HG03558 (cell line): ENCODE data around the gene RIMBP3C.
"Not testable (repeated sequence)": the region's sequence is repeated elsewhere in the genome, so short reads cannot be mapped to it uniquely, and the experiment has no call there.

Source experiments
- ATAC-seq: cut with Tn5 transposase; IDR thresholded peaks from one replicate; pipeline ENCODE4 v1.9.1; 2021; ENCODE audit warnings: moderate number of reproducible peaks; ENCODE audit not compliant: unreplicated experiment; ENCODE audit errors: extremely low read depth

The RIMBP3C gene, protein sequence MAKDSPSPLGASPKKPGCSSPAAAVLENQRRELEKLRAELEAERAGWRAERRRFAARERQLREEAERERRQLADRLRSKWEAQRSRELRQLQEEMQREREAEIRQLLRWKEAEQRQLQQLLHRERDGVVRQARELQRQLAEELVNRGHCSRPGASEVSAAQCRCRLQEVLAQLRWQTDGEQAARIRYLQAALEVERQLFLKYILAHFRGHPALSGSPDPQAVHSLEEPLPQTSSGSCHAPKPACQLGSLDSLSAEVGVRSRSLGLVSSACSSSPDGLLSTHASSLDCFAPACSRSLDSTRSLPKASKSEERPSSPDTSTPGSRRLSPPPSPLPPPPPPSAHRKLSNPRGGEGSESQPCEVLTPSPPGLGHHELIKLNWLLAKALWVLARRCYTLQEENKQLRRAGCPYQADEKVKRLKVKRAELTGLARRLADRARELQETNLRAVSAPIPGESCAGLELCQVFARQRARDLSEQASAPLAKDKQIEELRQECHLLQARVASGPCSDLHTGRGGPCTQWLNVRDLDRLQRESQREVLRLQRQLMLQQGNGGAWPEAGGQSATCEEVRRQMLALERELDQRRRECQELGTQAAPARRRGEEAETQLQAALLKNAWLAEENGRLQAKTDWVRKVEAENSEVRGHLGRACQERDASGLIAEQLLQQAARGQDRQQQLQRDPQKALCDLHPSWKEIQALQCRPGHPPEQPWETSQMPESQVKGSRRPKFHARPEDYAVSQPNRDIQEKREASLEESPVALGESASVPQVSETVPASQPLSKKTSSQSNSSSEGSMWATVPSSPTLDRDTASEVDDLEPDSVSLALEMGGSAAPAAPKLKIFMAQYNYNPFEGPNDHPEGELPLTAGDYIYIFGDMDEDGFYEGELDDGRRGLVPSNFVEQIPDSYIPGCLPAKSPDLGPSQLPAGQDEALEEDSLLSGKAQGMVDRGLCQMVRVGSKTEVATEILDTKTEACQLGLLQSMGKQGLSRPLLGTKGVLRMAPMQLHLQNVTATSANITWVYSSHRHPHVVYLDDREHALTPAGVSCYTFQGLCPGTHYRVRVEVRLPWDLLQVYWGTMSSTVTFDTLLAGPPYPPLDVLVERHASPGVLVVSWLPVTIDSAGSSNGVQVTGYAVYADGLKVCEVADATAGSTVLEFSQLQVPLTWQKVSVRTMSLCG (N-terminal part only)

DNA sequence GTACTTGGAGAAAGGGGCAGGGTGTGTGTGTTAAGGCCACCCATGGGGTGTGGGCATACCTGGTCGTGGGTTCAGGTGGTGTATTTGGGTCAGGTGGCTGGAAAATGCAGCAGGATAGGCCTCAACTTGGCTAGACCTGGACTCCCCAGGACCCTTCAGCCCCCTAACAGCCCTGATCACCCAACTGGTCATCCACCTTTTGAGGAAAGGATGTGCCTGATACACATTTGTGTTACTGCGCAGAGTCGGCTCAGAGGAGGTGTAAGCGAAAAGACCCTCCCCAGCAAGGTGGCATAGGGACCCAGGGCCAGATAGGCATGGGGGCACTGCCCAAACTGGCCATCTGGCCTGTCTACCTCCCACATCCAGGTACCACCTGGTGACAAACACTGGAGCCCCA is at the start of gene RIMBP3C:
TSS of gene RIMBP3C (minus strand) at position 101 of the 400 bp plus-strand sequence. CDS start 485 bp downstream, outside the sequence.
- not testable (repeated sequence) for ATAC-seq

DNA sequence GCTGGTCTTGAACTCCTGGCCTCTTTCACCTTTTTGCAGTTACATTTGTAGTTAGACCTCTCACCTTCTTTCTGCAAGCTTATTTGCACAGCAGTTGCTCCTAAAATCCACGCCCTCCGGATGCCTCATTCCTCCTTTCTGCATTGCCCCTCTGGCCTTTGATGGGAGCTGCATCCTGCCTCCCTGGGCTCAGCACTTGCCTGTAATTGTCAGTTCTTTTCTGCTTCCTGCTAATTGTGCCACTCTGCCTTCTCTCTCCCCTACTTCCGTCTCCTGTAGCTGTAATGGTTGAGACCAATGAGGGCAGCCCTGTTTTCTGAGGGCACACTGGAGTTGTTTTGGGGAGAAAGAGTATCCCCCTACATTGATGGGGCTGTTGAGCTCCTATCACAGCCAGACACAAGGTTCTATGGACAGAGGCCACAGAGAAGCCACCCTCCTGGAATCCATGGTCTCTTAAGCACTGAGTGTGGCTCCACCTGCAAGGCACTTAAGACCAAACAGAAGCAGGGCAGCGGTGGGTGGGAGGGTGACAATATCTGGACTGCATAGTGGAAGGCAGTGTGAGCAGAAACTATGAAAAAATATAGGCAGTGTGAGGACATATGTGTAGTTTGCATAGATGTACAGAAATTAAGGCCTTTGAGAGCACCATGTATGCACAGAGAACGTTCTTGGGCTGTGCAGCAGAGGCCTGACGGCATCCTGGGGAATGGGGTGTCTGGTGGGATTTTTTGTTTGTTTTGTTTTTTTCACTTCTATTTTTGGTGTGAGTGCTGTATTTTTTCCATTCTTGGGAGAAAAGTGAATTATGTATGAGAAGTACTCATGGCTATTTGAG is 48.0 kb upstream of the RIMBP3C start:
- ATAC-seq: no peak

DNA sequence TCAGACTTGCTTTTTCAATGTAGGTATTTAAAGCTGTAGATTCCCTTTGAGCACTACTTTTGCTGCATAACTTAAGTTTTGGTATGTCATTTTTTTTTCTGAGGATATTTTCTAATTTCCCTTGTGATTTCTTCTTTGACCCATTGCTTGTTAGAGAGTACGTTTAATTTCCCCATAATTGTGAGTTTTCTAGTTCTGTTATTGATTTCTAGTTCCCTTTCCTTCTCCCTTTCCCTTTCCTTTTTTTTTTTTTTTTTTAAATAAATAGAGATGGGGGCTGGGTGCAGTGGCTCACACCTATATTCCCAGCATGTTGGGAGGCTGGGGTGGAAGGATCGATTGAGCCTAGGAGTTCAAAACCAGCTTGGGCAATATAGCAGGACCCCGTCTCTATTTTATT is 47.0 kb upstream of the RIMBP3C start:
- no peak for ATAC-seq

DNA sequence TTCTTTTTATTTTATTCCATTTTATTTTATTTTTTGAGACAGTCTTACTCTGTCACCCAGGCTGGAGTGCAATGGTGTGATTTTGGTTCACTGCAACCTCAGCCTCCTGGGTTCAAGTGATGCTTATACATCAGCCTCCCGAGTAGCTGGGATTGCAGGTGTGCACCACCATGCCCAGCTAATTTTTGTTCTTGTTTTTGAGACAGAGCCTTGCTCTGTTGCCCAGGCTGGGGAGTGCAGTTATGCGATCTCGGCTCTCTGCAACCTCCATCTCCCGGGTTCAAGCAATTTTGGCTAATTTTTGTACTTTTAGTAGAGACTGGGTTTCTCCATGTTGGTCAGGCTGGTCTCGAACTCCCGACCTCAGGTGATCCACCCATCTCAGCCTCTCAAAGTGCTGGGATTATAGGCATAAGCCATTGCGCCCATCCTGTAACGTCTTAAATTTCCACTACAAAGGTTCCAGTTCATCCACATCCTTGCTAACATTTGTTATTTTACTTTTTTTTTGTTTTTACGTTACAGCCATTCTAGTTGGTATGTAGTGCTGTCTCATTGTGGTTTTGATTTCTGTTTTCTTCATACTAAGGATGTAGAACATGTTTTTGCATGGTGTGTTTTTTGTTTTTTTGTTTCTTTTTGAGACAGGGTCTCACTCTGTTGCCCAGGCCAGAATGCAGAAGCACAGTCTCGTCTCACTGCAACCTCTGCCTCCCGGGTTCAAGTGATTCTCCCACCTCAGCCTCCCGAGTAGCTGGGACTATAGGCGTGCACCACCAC is 45.3 kb upstream of the RIMBP3C start:
- ATAC-seq: not testable (repeated sequence)

DNA sequence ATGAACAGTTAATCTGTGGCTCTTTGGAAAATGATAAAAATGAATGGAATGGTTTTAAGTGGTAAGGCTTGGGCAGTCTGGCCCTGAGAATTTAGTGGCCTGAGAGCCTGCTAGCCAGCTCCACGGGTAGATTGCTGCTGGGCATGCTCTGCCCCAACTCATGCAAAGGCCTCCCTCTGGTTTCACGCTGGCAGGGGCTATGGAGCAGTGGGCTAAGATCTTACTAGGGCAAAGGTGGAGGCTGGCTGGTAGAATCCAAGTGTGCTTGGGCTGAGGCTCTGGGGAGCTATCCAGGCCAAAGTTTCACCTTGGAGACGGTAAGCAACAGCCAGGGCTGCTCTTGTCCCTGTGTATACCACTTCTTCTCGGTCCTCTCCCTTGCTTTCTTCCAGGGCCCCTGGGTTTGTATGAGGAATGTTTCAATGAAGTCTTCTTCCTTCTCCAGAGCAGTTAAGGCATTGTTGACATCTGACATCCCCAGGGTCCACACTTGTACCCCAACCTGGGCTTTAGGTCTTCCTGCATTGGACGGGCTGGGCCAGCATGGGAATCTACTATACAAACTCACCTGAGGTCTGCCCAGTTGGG is 43.7 kb upstream of the RIMBP3C start:
- ATAC-seq: no peak

DNA sequence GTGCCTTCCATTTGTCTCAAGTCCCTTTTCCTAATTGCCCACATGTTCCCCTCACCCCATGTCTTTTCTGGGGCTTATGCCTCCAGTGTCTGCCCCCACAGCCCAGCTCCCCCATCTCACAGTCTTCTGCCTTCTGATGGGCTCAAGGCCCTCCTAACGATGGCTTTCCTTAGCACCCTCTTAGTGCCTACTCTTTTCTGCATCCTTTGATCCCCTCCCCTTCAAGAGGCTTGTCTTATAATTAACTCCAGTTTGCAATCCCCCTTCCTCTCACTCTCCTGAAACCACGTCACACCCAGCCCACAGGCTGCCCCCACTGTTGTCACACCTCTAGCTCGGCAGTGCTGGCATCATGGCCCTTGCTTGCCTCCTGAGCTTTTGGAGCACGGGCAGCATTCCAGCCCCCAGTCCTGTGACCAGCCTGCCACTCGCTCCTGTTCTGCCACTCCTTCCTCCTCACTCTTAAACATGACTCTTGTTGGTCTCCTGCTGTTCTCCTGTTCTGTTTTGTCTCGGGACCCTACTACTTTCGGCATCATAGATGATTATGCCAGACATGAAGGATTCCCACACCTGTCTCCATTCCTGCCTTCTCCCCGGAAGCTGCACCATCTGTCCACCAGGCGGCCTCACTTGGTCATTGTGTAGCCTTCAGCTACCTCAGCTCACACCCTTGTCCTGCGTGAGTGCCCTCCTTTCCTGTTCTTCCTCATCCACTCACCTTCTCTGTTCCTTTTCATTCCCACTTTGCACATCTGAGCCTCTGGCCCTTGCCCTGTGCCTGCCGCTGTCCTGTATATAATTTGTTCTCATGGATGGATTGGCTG is 42.4 kb upstream of the RIMBP3C start:
- ATAC-seq: no peak

DNA sequence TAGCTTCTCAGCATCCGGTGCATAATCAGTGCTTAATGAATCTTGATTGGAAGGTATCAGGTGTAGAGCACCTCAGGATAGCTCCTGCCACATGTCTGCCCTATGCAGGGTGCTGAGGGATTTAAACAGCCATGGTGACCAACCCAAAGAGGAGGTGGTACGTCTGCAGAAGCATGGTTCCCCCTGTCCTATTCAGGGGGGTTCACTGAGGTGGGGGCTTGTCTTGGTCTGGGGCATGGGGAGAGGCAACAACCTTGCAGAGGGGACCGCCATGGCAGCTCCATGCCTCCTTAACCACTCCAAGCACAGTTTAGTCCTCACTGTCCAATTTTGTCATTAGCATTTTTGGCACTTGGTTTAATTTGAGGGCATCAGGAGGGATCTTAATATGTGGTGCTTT is 41.2 kb upstream of the RIMBP3C start:
- ATAC-seq: no peak

DNA sequence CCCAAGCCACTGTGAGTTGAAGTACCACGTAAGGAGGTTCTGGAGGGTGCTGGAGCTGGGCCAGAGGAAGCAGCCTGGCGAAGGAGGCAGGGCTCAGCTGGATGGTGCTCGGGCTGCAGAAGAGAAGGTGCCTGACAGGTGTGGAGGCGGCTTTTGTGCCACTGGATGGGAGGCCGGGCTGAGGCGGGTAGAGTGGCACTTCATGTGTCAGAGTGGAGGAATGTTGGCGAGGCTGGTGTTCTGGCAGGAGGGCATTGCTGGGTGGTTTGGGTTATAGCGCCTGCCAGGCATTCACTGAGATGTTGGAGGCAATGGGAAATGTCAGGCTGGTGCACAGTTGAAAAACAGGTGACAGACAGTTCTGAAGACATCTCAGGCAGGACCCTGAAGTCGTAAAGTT is 40.4 kb upstream of the RIMBP3C start:
- no peak for ATAC-seq

DNA sequence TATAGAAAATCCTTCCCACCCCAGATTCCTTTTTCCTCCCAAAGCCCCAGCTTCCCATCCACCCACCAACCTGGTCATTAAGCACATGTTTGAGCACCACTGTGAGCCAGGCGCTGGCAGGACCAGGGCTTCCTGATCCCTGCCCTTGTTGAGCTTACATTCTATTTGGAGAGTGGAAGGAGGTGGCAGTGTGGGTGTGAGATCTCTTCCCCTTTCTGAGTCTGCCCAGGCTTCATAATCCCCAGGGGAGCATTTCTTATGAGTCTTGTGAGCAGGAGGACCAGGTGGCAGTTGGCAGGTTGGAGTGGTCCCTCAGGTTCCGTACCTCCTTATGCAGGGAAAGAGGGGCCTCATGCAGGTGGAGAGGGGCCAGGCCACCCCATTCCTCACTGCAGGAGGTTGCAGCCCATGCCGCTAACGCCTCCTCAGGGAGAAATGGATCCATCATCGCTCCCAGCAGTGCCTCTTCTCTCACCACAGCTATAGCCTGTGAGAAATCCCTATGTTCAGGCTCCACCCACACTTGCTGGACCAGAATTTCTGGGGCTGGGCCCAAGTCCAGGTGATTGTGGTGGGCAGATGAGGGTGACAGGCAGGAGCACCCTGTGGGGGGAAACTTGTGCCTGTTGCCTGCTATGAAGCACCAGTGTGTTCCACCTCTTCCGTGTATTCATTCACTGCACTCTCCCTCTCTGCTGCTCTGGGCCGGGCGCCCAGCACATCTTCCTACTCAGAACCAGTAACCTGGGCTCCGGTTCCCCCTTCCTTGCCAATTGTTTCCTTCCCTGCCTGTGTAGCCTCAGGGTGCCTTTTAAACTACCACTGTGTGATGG is 39.8 kb upstream of the RIMBP3C start:
- no peak for ATAC-seq

DNA sequence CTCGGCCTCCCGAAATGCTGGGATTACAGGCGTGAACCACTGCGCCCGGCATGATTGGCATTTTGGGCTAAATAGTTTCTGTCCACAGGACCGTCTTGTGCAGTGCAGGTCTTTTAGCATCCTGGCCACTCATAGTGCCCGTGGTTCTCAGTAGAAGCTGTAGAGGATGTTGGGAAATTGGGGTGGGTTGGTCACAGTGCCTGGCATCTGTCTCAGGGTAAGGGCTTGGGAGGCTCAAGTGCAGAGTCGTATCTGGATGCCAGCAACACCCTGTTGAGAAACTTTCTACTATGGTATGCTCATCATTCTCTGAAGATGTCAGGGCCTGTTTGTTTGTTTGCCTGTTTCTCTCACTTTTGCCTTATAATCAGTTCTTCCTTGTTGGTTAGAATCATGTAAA is 38.1 kb upstream of the RIMBP3C start:
- no peak for ATAC-seq

DNA sequence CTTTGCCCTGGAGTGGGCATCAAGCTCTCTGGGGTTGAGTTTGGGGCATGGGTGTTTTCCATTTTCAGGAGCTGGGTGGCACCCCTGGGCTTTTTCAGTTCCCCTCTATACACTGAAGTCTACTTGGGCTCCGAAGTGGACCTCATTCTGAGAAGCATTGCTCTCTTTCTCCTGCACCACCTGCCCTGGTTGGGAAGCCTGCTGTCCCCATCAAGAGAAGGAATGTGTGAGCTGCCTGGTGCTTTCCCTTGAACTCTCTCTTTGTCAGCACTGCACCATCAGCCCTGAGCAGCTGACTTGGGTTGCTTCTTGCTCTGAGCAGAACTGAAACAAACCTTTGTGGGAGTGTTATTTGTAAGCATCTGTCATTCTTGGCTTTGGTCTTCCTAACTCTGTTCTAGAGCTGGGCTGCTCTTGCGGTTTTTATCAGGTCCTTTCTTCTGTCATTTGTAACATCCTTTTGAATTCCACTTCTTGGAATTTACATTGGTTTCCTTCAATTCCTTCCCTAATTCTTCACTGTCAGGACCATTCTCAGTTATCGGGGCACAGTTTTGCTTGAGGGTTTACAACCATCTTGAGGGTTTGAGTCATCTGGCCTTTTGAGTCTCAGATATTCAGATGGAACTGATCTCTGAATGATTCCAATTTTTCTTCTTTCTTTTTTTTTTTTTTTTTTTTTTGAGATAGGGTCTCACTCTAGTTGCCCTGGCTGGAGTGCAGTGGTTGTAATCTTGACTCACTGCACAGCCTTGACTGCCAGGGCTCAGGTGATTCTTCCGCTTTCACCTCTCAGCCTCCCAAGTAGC is 36.7 kb upstream of the RIMBP3C start:
- ATAC-seq: peak; percentile 70

DNA sequence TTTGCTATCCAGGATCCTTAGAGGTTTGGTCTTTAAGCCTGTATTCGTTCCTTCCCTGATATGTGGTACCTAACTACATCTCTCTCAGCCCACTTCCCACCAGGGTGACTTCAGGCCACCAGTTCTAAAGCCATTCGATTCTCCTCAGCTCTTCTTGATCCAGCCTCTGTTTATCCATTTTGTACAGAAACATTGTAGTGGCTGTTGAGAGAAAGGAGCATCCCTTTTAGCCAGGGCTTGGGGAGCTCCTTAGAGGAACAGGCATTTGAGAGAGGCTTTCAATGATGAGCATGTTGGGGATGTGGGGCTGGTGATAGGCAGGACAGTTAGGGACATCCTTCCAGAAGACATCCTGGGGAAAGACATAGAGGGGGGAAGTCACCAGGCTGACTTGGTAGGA is 34.1 kb upstream of the RIMBP3C start:
- ATAC-seq: no peak

DNA sequence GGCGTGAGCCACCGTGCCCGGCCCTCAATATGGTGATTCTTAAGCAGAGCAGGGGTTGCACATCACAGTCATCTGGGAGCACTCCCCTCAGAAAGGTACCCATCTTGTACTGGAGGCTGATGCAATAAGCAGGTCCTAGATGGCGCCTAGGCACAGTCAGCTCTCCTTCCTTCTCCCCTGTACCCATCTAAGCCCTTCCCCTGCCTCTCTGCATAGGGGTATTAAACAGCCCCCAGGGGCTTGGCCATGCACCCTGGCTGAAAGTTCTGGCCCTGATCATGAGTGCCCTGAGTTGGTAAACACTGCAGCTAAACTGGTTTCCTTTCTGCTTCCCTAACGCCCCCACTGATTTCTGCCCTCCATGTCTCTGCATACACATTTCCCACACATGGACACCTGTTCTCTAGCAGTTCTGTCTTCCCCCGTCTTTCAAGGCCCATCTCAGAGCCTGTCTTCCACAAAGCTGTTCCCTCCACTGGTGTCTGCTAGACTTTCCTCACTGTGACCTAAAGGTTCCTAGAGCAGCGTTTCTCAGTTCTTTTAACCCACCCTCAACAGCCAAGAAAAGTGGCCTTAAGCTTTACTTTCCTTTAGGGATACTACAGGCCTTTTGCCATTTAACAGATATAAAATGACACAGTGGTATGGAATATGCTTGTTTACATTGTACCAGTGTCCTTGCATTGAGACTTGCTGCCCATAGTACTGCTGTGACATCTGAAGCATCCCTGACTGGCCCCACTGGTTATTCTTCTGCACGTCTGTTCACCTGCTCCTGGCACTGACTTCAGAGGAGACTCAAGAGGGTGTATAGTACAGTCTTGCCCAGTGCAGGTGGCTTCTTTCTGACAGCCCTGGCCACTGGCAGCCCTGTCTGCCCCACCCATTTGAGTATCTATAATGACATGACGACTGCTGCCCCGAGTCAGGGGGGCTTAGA is 31.8 kb upstream of the RIMBP3C start:
- ATAC-seq: no peak

DNA sequence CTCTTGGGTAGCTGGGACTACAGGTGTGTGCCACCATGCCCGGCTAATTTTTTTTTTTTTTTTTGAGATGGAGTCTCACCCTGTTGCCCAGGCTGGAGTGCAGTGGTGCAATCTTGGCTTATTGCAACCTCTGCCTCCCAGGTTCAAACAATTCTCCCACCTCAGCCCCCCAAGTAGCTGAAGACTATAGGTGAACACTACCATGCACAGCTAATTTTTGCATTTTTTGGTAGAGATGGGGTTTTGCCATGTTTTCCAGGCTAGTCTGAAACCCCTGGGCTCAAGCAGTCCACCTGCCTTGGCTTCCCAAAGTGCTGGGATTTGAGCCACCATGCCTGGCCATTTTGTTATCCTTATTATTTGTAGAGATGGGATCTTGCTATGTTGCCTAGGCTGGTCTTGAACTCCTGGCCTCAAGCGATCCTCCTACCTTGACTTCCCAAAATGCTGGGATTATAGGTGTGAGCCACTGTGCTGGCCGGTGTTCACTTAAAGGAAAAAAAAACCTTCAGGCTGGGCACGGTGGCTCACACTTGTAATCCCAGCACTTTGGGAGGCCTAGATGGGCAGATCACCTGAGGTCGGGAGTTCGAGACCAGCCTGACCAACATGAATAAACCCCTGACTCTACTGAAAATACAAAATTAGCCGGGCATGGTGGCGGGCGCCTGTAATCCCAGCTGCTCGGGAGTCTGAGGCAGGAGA is 29.9 kb upstream of the RIMBP3C start:
- ATAC-seq: not testable (repeated sequence)

DNA sequence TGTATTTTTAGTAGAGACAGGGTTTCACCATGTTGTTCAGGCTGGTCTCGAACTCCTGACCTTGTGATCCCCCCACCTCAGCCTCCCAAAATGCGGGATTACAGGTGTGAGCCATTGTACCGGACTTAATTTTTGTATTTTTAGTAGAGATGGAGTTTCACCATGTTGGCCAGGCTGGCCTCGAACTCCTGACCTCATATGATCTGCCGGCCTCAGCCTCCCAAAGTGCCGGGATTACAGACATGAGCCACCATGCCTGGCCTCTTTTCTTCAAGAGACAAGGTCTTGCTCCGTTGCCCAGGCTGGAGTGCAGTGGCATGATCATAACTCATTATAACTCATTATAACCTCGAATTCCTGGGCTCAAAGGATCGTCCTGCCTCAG is 29.4 kb upstream of the RIMBP3C start:
- ATAC-seq: not testable (repeated sequence)
